HCEC 1CT (cell line): ENCODE results near the gene TMED6.
"Not testable (repeated sequence)": the region's sequence is repeated elsewhere in the genome, so short reads cannot be mapped to it uniquely, and the experiment has no call there.

Experiments used
- DNase-seq: peaks from one replicate; pipeline ENCODE4 v3.0.0-alpha.2; 2017

Gene TMED6

GRCh38 chr16:69296771-69297170, 54.8 kb downstream of the TMED6 start:
- not testable (repeated sequence) for DNase-seq

- DNase-seq = no peak
These were observed 57.5 kb downstream of the TMED6 start for GRCh38 chr16:69294051-69294450.

- DNase-seq = no peak
These were observed 58.2 kb downstream of the TMED6 start for GRCh38 chr16:69293401-69293800.
